SKM-1 (cell line): Measurements from ENCODE around the gene GLRX5.

ENCODE experiments used
- DNase-seq: peaks from one replicate; lab custom pipeline; 2025; ENCODE audit not compliant: unreplicated experiment; lab: John Stamatoyannopoulos, UW

The GLRX5 gene

GRCh38 chr14:95534299-95535225, at the start of gene GLRX5:
Gene GLRX5 (plus strand): TSS chr14:95535050. CDS start chr14:95535090, 40 bp downstream.
- peak; percentile 87 for DNase-seq

- DNase-seq = no peak
Measured at GRCh38 chr14:95485222-95485819, 49.5 kb upstream of the GLRX5 start.

- DNase-seq = no peak
Measured at GRCh38 chr14:95486875-95487668, 47.8 kb upstream of the GLRX5 start.

- DNase-seq = no peak
Measured at GRCh38 chr14:95487669-95488084, 47.2 kb upstream of the GLRX5 start.

- DNase-seq = no peak
Measured at GRCh38 chr14:95488376-95489213, 46.3 kb upstream of the GLRX5 start.

- no peak for DNase-seq
Measured at GRCh38 chr14:95489214-95490137, 45.4 kb upstream of the GLRX5 start.

GRCh38 chr14:95490138-95490509, 44.7 kb upstream of the GLRX5 start:
- no peak for DNase-seq

GRCh38 chr14:95490727-95491451, 44.0 kb upstream of the GLRX5 start:
- no peak for DNase-seq

GRCh38 chr14:95491936-95492608, 42.8 kb upstream of the GLRX5 start:
- no peak for DNase-seq

GRCh38 chr14:95493503-95493902, 41.3 kb upstream of the GLRX5 start:
- no peak for DNase-seq

- no peak for DNase-seq
Measured at GRCh38 chr14:95493976-95494375, 40.9 kb upstream of the GLRX5 start.

GRCh38 chr14:95494456-95494855, 40.4 kb upstream of the GLRX5 start:
- DNase-seq = no peak

- no peak for DNase-seq
Measured at GRCh38 chr14:95495076-95495475, 39.8 kb upstream of the GLRX5 start.

GRCh38 chr14:95495538-95496025, 39.3 kb upstream of the GLRX5 start:
- DNase-seq = no peak

GRCh38 chr14:95496111-95496681, 38.7 kb upstream of the GLRX5 start:
- no peak for DNase-seq

- DNase-seq = no peak
Measured at GRCh38 chr14:95496690-95497259, 38.1 kb upstream of the GLRX5 start.

- DNase-seq = no peak
Measured at GRCh38 chr14:95497561-95498011, 37.3 kb upstream of the GLRX5 start.
